OCI-LY3 (cell line): ENCODE measurements around the gene B9D2.

Source experiments
- H2AFZ ChIP-seq: fragments of 200-600, 300-600 bp; shearing (Covaris generic); 2 replicates; pipeline ENCODE4 v1.6.0; 2014; ENCODE audit warnings: antibody characterized with exemption, low read depth, low read length
- H3K27ac ChIP-seq: fragments of 200-600, 300-600 bp; sonication (generic); 2 replicates; pipeline ENCODE4 v1.5.1; 2014; ENCODE audit warnings: mild to moderate bottlenecking, low read length, moderate library complexity, mixed read lengths
- H3K27me3 ChIP-seq: fragments of 200-600, 300-600 bp; sonication (generic); 2 replicates; pipeline ENCODE4 v1.6.1; 2014; ENCODE audit warnings: low read depth, low read length, mixed read lengths
- H3K36me3 ChIP-seq: fragments of 200-600, 300-600 bp; sonication (generic); replicated peaks from 2 replicates; pipeline ENCODE3; 2014; ENCODE audit warnings: low read depth, low read length, mixed read lengths
- H3K4me1 ChIP-seq: fragments of 300-600, 200-600 bp; sonication (generic); 2 replicates; pipeline ENCODE4 v1.6.1; 2014; ENCODE audit warnings: low read length, mixed read lengths
- H3K4me2 ChIP-seq: fragments of 200-600, 300-600 bp; sonication (generic); 2 replicates; pipeline ENCODE4 v1.6.1; 2014; ENCODE audit warnings: low read length, mixed read lengths
- H3K4me3 ChIP-seq: fragments of 300-600, 200-600 bp; sonication (generic); 2 replicates; pipeline ENCODE4 v1.5.1; 2014; ENCODE audit warnings: antibody characterized with exemption, mild to moderate bottlenecking, low read length, moderate library complexity
- H3K79me2 ChIP-seq: fragments of 300-600, 200-600 bp; shearing (Covaris generic); 2 replicates; pipeline ENCODE4 v1.6.1; 2014; ENCODE audit warnings: mild to moderate bottlenecking, low read length, mixed read lengths
- H3K9ac ChIP-seq: fragments of 300-600, 200-600 bp; shearing (Covaris generic); 2 replicates; pipeline ENCODE4 v1.6.0; 2014; ENCODE audit warnings: mild to moderate bottlenecking, low read length, moderate library complexity
- H3K9me3 ChIP-seq: fragments of 200-600, 300-600 bp; shearing (Covaris generic); 2 replicates; pipeline ENCODE4 v1.6.1; 2014; ENCODE audit warnings: low read length, mixed read lengths; ENCODE audit not compliant: insufficient read depth
- H4K20me1 ChIP-seq: fragments of 200-600, 300-600 bp; sonication (generic); 2 replicates; pipeline ENCODE4 v1.6.1; 2016; ENCODE audit warnings: low read length, mixed read lengths; ENCODE audit not compliant: insufficient read depth
- CTCF ChIP-seq: fragments of 200-600, 300-600 bp; sonication (generic); IDR thresholded peaks from 2 replicates; pipeline ENCODE4 v1.5.1; 2014; ENCODE audit warnings: antibody characterized with exemption, low read length, low read depth
- EZH2phosphoT487 ChIP-seq: fragments of 200-600 bp; shearing (Covaris generic); IDR thresholded peaks from 2 replicates; pipeline ENCODE4 v1.6.1; 2018; ENCODE audit warnings: antibody characterized with exemption, mixed run types, low read depth

Gene B9D2

DNA sequence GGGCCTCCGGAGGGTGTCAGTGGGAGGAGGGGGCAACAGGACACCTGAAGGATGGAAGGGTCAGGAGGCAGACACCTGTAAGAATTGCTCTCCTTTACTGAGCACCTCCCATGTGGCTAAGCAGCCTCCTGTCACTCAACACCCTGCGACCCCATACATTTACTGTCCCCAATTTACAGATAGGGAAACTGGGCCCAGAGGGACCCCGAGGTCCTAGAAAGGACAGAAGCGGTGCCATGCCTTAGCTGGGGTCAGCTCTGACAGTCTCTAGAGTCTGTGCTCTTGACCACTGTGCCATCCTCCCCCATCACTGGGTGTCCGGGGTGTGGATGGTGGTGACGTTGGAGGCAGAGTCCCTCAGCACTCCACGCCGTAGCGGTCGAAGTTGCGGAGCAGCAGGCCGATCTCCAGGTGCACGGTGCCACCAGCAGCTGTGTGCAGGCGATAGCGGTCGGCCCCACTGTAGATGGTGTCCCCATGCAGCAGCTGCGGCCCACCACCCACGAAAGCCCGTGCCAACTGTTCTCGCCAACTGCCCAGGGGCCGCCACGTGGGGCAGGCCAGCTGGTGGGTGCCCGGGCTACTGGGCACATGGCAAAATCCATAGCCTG, 9.5 kb downstream of the B9D2 start:
- peak overlapping the region; percentile 98; the same call in 1 of the 2 replicates for H3K9ac ChIP-seq

GRCh38 chr19:41353466-41354342, 10.2 kb downstream of the B9D2 start, which contains the start of gene TGFB1:
Gene TGFB1 (minus strand): TSS chr19:41353922. CDS start chr19:41353044, 878 bp downstream.
- no peak for TF ChIP-seq EZH2phosphoT487
- TF ChIP-seq CTCF = peak; percentile 89
- H3K4me1 ChIP-seq = peaks cover 21% of the 10 kb centered on the region
- no peaks in the 10 kb centered on the region for H3K27me3 ChIP-seq
- H3K27ac ChIP-seq = peak within 1 kb of the TSS; percentile 72
- no peak within 1 kb of the TSS for H2AFZ ChIP-seq
- peak within 1 kb of the TSS; percentile 98 for H3K9ac ChIP-seq
- H3K9me3 ChIP-seq = no peaks in the 10 kb centered on the region
- H4K20me1 ChIP-seq = peaks cover 25% of the 10 kb centered on the region
- H3K4me3 ChIP-seq = peak within 1 kb of the TSS; percentile 92
- H3K4me2 ChIP-seq = peak within 1 kb of the TSS; percentile 69
- H3K79me2 ChIP-seq = peaks cover 50% of the 10 kb centered on the region
- peaks cover 22% of the 10 kb centered on the region for H3K36me3 ChIP-seq

More for the DNA sequence above, 9.5 kb downstream of the B9D2 start:
- Histone ChIP-seq H3K36me3 (peaks cover 14% of the 10 kb centered on the region), H3K4me3 (peak overlapping the region; percentile 92), H3K4me1 (peaks cover 18% of the 10 kb centered on the region), H3K79me2 (peaks cover 42% of the 10 kb centered on the region), H3K27me3 (no peaks in the 10 kb centered on the region), H4K20me1 (peaks cover 18% of the 10 kb centered on the region), H3K9me3 (no peaks in the 10 kb centered on the region), H3K27ac (no peak overlapping the region), H3K4me2 (peak overlapping the region; percentile 55), H2AFZ (no peak overlapping the region)
- TF ChIP-seq CTCF = no peak
- TF ChIP-seq EZH2phosphoT487 = no peak

GRCh38 chr19:41352609-41353465, 11.1 kb downstream of the B9D2 start:
- TF ChIP-seq CTCF = peak; percentile 78
- no peak for TF ChIP-seq EZH2phosphoT487
- Histone ChIP-seq H3K4me1 (peaks cover 21% of the 10 kb centered on the region), H3K27ac (peak overlapping the region; percentile 72), H4K20me1 (peaks cover 30% of the 10 kb centered on the region), H3K4me2 (peak overlapping the region; percentile 69), H3K9me3 (no peaks in the 10 kb centered on the region), H3K36me3 (peaks cover 25% of the 10 kb centered on the region), H3K4me3 (peak overlapping the region; percentile 92), H3K27me3 (no peaks in the 10 kb centered on the region), H3K79me2 (peaks cover 56% of the 10 kb centered on the region), H2AFZ (no peak overlapping the region), H3K9ac (peak overlapping the region; percentile 98)

- Histone ChIP-seq H3K4me2 (peak overlapping the region; percentile 69), H3K4me3 (peak overlapping the region; percentile 92), H3K9ac (peak overlapping the region; percentile 98), H3K36me3 (peaks cover 27% of the 10 kb centered on the region), H3K79me2 (peaks cover 59% of the 10 kb centered on the region), H3K27ac (peak overlapping the region; percentile 72), H2AFZ (no peak overlapping the region), H3K4me1 (peaks cover 20% of the 10 kb centered on the region), H3K9me3 (no peaks in the 10 kb centered on the region), H3K27me3 (no peaks in the 10 kb centered on the region), H4K20me1 (peaks cover 30% of the 10 kb centered on the region)
- TF ChIP-seq EZH2phosphoT487 = no peak
- no peak for TF ChIP-seq CTCF
Observed at GRCh38 chr19:41352279-41352608, 11.7 kb downstream of the B9D2 start.
